Neural cell (in vitro differentiated cells): Measurements from ENCODE around the gene ADAT3.

ENCODE experiments used
- EP300 ChIP-seq: fragments of 450-650 bp; conservative IDR thresholded peaks from 2 replicates; pipeline ENCODE4 v1.6.1; 2014; ENCODE audit warnings: antibody characterized with exemption, mild to moderate bottlenecking, moderate library complexity; ENCODE audit not compliant: poor library complexity, severe bottlenecking
- EZH2 ChIP-seq: fragments of 200-600, 300-800 bp; shearing (Covaris generic), sonication (generic); IDR thresholded peaks from 2 replicates; pipeline ENCODE4 v1.6.1; 2014; ENCODE audit warnings: antibody characterized with exemption, low read length, borderline replicate concordance, mild to moderate bottlenecking; ENCODE audit not compliant: insufficient read depth, poor library complexity, severe bottlenecking
- MXI1 ChIP-seq: fragments of 450-650 bp; conservative IDR thresholded peaks from 2 replicates; pipeline ENCODE4 v1.6.1; 2014; ENCODE audit warnings: antibody characterized with exemption, mild to moderate bottlenecking; ENCODE audit not compliant: poor library complexity, severe bottlenecking
- POLR2AphosphoS5 ChIP-seq: IDR thresholded peaks from 2 replicates; pipeline ENCODE4 v1.6.1; 2012
- RAD21 ChIP-seq: fragments of 450-650 bp; conservative IDR thresholded peaks from 2 replicates; pipeline ENCODE4 v1.6.1; 2014; ENCODE audit warnings: antibody characterized with exemption, mild to moderate bottlenecking, moderate library complexity
- SMC3 ChIP-seq: fragments of 450-650 bp; conservative IDR thresholded peaks from 2 replicates; pipeline ENCODE4 v1.6.1; 2014; ENCODE audit warnings: antibody characterized with exemption, mild to moderate bottlenecking, moderate library complexity; ENCODE audit not compliant: poor library complexity
- TAF1 ChIP-seq: IDR thresholded peaks from 2 replicates; pipeline ENCODE4 v1.6.1; 2012; ENCODE audit warnings: low read depth
- TF ChIP-seq, protein P1 (sequence below): fragments of 450-650 bp; IDR thresholded peaks from 2 replicates; pipeline ENCODE4 v1.5.1; 2014; ENCODE audit warnings: antibody characterized with exemption, mild to moderate bottlenecking, moderate library complexity; ENCODE audit not compliant: poor library complexity, severe bottlenecking

DNA sequence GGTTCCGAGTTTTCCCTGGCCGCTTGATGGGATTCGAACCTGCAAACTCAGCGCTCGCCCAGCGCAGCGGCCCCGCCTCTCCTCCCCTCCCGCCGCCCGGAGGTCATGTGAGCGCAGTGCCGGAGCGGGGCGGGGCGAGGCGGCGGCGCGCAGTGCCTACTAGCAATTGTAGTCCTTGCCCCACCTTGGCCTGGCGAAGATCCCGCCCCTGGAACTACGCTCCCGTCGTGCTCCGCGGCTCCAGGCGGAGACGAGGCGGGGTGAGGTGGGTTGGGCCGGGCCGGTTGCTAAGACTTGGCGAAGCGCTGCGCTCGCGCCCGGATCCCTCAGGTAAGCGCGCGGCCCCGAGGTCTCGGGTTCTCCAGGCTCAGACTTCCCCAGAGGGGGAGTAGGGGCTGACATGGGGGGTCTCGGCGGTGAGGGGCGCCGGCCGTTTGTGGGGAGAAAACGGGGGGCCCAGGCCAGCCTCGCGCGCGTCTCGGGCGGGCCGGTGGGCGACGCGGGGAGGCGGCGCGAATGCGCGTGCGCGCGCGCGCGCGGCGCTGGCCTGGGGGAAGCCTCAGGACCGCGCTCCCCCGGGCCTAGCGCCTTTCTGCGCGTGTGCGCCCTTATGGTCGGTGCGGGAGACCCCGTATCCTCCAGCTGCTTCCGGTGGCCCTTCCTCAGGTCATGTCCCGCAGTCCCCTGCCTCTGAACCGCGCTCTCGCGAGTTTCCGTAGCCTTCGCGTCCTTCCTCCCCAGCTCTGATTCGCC lies at the start of gene ADAT3, which contains the start of gene SCAMP4:
- TF ChIP-seq EZH2 = no peak
- TF ChIP-seq, protein P1, sequence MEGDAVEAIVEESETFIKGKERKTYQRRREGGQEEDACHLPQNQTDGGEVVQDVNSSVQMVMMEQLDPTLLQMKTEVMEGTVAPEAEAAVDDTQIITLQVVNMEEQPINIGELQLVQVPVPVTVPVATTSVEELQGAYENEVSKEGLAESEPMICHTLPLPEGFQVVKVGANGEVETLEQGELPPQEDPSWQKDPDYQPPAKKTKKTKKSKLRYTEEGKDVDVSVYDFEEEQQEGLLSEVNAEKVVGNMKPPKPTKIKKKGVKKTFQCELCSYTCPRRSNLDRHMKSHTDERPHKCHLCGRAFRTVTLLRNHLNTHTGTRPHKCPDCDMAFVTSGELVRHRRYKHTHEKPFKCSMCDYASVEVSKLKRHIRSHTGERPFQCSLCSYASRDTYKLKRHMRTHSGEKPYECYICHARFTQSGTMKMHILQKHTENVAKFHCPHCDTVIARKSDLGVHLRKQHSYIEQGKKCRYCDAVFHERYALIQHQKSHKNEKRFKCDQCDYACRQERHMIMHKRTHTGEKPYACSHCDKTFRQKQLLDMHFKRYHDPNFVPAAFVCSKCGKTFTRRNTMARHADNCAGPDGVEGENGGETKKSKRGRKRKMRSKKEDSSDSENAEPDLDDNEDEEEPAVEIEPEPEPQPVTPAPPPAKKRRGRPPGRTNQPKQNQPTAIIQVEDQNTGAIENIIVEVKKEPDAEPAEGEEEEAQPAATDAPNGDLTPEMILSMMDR = peak; percentile 18
- TF ChIP-seq RAD21 = peak; percentile 26
- no peak for TF ChIP-seq EP300
- peak; percentile 50 for TF ChIP-seq SMC3
- peak; percentile 93 for TF ChIP-seq POLR2AphosphoS5
- no peak for TF ChIP-seq TAF1
- TF ChIP-seq MXI1 = peak; percentile 78
